Hematopoietic multipotent progenitor cell treated with erythropoietin and hydrocortisone succinate and interleukin-3 and kit ligand, for 8 days (in vitro differentiated cells): ENCODE data around the gene STC2.
A peak's percentile ranks its signal among the peaks of the same experiment; 100 is the strongest.
"Not testable (repeated sequence)": the region's sequence is repeated elsewhere in the genome, so short reads cannot be mapped to it uniquely, and the experiment has no call there.

ENCODE experiments used
- DNase-seq: peaks from one replicate; pipeline ENCODE4 v3.0.0-alpha.2; 2015

The STC2 gene

DNA sequence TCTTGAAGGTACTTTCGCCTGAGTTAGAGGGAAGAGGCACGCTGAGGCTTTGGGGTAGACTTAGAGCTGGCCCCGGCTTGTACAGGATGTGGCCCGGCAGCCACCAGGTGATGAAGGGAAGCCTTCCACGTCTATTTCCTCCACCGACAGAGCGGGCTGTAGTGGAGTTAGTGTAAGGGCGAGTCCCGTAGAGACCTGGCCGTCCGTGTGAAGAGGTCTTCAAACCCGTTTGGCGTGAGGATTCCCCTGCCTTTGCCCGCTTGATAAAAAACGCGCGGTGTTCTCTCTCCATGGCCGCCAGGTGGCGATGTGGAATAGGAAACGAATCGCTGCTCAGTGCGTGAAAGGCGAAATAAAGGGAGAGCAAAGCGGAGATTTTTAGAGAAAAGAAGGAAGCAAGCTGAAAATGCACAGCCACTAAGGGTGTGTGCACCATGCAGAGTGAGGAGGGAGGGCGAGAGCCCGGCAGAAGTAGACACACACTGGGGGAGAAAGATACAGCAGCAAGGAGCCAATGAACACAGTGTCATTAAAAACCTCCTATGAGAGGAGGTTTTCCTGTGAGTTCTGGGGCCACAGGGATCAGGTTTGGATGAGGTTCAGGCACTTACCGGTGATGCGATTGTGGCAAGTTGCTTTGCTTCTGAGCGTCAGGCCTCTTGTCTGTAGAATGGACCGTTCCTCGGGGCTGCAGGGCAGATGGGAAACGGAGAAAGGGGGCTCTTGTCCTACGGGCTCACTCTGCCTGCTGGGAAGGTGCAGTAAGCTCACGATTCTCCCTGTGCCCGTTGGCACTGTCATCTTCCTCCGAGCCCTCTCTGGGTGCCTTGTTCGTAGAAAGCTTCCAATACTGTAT, 34.2 kb downstream of the STC2 start:
- peak; percentile 73 for DNase-seq

- DNase-seq = no peak
Observed at GRCh38 chr5:173291722-173292658, 36.2 kb downstream of the STC2 start.

DNA sequence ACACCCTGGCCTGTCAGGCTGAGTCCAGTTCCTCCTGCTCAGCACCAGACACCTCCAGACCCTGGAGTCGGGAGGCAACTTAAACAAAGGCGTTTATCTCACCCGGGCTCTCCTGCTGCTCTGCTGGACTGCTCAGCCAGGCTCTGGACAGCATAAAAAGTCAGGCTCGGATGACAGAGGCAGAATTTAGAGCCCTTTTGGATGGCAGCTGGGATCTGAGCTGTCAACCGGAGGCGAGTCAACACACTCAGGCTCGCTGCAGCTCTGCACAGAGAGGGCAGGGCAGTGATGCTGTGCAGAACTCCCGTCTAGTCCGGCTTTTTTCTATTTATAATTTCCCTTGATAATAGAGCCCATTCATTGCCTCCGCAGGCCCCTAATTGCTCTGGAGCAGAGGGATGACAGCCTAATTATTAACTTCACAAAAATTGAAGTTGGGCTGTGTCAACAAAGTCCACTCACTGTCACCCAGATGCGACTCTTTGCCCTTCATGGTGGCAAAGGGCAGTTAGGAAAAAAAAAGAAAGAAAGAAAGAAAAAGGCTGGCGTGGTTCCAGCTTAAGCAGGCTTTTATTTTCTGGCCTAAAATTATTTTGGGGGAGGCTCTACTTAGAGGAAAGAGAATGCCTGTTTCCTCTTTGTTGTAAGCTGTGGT, 37.6 kb downstream of the STC2 start:
- no peak for DNase-seq

DNA sequence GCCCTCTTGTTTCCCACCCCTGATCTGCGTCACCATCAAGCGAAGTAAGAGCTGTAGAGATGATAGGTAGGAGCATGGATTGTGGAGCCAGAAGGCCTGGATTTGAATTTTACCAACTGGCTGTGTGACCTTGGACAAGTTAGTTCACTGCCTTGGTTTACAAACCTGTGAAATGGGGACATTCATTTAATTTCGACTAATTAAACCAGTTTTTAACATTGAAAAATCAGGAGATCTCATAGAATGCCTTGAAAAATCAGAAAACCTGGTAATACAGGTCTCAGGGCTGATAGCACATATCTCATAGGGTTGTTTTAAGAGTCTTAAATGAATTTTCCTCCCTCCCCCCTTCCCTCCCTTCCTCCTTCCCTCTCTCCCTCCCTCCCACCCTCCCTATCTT, 38.8 kb downstream of the STC2 start:
- DNase-seq = no peak

GRCh38 chr5:173288632-173289031, 39.6 kb downstream of the STC2 start:
- DNase-seq = no peak

DNA sequence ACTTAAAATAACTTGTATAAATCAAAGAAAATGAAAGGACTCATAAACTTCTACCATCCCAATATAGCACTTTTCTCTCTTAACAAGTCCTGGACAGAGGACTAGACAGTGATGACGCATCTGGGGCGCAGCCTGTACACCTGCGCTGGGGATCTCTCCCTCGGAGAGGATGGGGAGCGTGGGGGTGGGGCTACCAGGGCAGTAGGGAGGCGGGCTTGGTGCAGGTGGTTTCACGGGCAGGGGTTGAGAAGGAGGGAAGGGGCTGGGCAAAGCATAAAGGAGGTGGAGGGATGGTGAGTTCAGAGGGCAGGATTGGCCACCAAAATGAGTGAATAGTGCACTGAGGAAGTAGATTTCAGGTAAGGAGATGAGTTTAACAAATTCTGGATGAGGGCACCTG, 41.1 kb downstream of the STC2 start:
- no peak for DNase-seq

DNA sequence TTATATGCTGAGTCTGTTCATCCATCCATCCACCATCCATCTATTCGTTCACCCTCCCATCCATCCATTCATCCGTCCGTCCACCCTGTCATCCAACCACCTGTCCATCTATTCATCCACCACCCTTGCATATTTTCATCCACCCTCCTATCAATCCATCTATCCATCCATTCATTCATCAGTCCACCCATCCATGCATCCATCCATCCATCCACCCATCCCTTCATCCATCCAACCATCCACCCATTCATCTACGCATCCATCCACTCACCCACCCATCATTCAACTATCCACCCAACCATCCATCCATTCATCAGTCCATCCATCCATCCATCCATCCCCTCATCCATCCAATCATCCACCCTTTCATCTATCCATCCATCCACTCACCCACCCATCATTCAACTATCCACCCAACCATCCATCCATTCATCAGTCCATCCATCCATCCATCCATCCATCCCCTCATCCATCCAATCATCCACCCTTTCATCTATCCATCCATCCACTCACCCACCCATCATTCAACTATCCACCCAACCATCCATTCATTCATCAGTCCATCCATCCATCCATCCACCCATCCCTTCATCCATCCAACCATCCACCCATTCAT, 43.8 kb downstream of the STC2 start:
- not testable (repeated sequence) for DNase-seq

GRCh38 chr5:173283318-173284288, 44.6 kb downstream of the STC2 start:
- DNase-seq = peak; percentile 50

GRCh38 chr5:173282916-173283315, 45.3 kb downstream of the STC2 start:
- DNase-seq = no peak

- no peak for DNase-seq
Observed at GRCh38 chr5:173281910-173282309, 46.3 kb downstream of the STC2 start.

DNA sequence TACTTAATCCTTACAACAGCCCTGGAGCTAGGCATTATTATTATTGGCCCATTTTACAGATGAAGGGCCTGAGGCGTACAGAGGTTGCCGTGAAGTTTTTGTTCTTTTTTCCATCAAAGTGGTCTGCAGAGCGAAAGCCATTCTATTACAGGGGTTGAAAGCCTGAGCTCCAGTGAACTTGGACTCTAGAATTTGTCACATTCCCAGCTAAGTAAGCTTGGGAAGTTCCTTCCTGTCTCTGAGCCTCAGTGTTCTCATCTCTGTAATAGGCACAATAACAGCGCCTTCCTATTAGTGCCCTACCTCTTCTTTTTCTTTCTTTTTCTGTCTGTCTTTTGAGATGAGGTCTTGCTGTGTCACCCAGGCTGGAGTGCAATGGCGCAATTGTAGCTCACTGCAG, 49.0 kb downstream of the STC2 start:
- no peak for DNase-seq

GRCh38 chr5:173278641-173279040, 49.6 kb downstream of the STC2 start:
- DNase-seq = no peak

GRCh38 chr5:173278172-173278571, 50.0 kb downstream of the STC2 start:
- DNase-seq = no peak

- DNase-seq = no peak
Observed at GRCh38 chr5:173274771-173275170, 53.4 kb downstream of the STC2 start.

DNA sequence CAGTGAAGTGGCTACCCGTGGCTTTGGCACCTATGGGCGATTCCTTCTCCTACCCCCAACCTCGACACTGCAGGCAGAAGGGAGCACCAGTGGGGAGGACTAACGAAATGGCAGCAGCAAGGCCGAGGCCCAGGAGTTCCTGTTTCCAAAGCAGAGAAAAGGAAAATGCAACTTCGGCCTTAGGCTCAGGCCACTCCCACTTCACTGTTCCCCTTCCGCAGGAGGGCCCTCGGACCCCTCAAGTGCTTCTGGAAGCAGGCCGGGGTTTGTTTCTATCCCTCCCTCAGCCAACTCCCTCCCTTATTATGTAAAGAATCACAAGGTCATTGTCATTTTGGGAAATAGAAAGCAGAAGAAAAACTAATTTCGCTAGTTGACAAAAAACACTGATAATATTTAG, 56.8 kb downstream of the STC2 start:
- DNase-seq = no peak

GRCh38 chr5:173268750-173269432, 59.3 kb downstream of the STC2 start:
- DNase-seq = no peak

GRCh38 chr5:173265433-173265832, 62.8 kb downstream of the STC2 start:
- DNase-seq = no peak
